ENCODE measurements around the gene XXYLT1.

GRCh38 chr3:195319060-195319459, 48.1 kb upstream of the XXYLT1 start:
- TF ChIP-seq CTCF (conservative IDR thresholded peaks at IDR 0.05; ENCODE audit: low read depth, low read length), result no peak
- no peak for TF ChIP-seq EZH2 (IDR thresholded peaks at IDR 0.05; ENCODE audit: low read length, unreplicated experiment)
